Panc1 (cell line): ENCODE measurements around the gene BAZ2B. TPM values are rescaled to one million over a fixed set of nuclear protein-coding genes. Genes with fewer than 3 reads are reported as not detected.

Experiments
- ATAC-seq: fragments of 200-7000 bp; cut with Tn5 transposase; 2 replicates; pipeline ENCODE4 v1.9.1; 2020; ENCODE audit warnings: mild to moderate bottlenecking, moderate library complexity
- BruUV-seq: library from RNA; stranded (reverse); fragments of 400-500 nt; replicated peaks from 2 replicates; lab custom pipeline; 2021; lab: Mats Ljungman, UMichigan
- CTCF ChIA-PET: fragments of 300-600 bp; sonication (Branson Sonifier 250); formaldehyde crosslinking; loops from one replicate; lab custom pipeline; 2022; ENCODE audit warnings: antibody characterized with exemption; lab: Charles Lee
- POLR2A ChIA-PET: fragments of 300-600 bp; sonication (Branson Sonifier 250); formaldehyde crosslinking; loops from one replicate; lab custom pipeline; 2022; ENCODE audit warnings: antibody characterized with exemption; lab: Charles Lee
- DNase-seq: peaks from one replicate; pipeline ENCODE4 v3.0.0-alpha.2; 2010; ENCODE audit warnings: low read depth, low spot score
- H3K27ac ChIP-seq: 2 replicates; pipeline ENCODE4 v1.5.1; 2011; ENCODE audit warnings: mild to moderate bottlenecking, low read length, inconsistent platforms
- H3K27me3 ChIP-seq: fragments of 200-500 bp; sonication (Bioruptor generic); 2 replicates; pipeline ENCODE4 v1.6.0; 2014; ENCODE audit warnings: low read length, inconsistent platforms; ENCODE audit not compliant: control insufficient read depth, insufficient read depth
- H3K36me3 ChIP-seq: fragments of 200-500 bp; sonication (Bioruptor generic); 2 replicates; pipeline ENCODE4 v1.5.1; 2014; ENCODE audit warnings: inconsistent platforms, mild to moderate bottlenecking, low read length, moderate library complexity; ENCODE audit not compliant: control insufficient read depth, insufficient read depth
- H3K4me1 ChIP-seq: 2 replicates; pipeline ENCODE4 v1.5.1; 2011; ENCODE audit warnings: inconsistent platforms, mild to moderate bottlenecking, low read length, moderate library complexity; ENCODE audit not compliant: control insufficient read depth, insufficient read depth
- H3K4me3 ChIP-seq, 2 experiments: 2 replicates each; pipeline ENCODE4 v1.5.1; 2011 to 2012; ENCODE audit warnings: low read depth in 2 of 2, low read length in 2 of 2, mild to moderate bottlenecking in 2 of 2, inconsistent platforms in 1 of 2, moderate library complexity in 1 of 2
- H3K9me3 ChIP-seq: fragments of 200-500 bp; sonication (Bioruptor generic); 2 replicates; pipeline ENCODE4 v1.5.1; 2014; ENCODE audit warnings: low read depth, mild to moderate bottlenecking, inconsistent platforms, low read length, moderate library complexity; ENCODE audit not compliant: control insufficient read depth, insufficient read depth
- POLR2AphosphoS5 ChIP-seq: IDR thresholded peaks from 2 replicates; pipeline ENCODE4 v1.6.1; 2012; ENCODE audit warnings: mild to moderate bottlenecking, low read depth, low read length, moderate library complexity
- REST ChIP-seq, 2 experiments: IDR thresholded peaks; 2 replicates each; pipeline ENCODE4 v1.6.1; 2011 to 2012; ENCODE audit warnings: low read depth in 2 of 2, control low read depth in 1 of 2, low read length in 1 of 2, mild to moderate bottlenecking in 1 of 2, moderate library complexity in 1 of 2; ENCODE audit not compliant: insufficient read depth in 1 of 2
- SIN3A ChIP-seq: IDR thresholded peaks from 2 replicates; pipeline ENCODE4 v1.6.1; 2012; ENCODE audit warnings: low read depth, mild to moderate bottlenecking, low read length, moderate library complexity, borderline replicate concordance; ENCODE audit not compliant: insufficient read depth
- TCF7L2 ChIP-seq: IDR thresholded peaks from 2 replicates; pipeline ENCODE4 v1.6.1; 2011; ENCODE audit warnings: mild to moderate bottlenecking, low read depth, low read length, inconsistent platforms
- in situ Hi-C: cut with HindIII; loops from 2 replicates; pipeline ENCODE4 v1.10.0; 2016; ENCODE audit warnings: low sequenced_read_pairs, low pct_unique_long_range_greater_than_20kb
- intact Hi-C: fragments of 100-400 bp; cut with micrococcal nuclease; formaldehyde crosslinking; loops from one replicate; pipeline ENCODE4 v1.10.0; 2022; ENCODE audit not compliant: unreplicated experiment
- total RNA-seq: library from RNA; stranded (reverse); gene quantifications from one replicate; pipeline ENCODE4 v1.2.1, GENCODE V29; 2021; ENCODE audit not compliant: unreplicated experiment
- TF ChIP-seq, protein P1 (sequence below): fragments of 450-650 bp; IDR thresholded peaks from 2 replicates; pipeline ENCODE4 v1.5.1; 2017; ENCODE audit warnings: mild to moderate bottlenecking

Gene BAZ2B
- total RNA-seq, 1 experiment from 2014 or later: 38.6 TPM

DNA sequence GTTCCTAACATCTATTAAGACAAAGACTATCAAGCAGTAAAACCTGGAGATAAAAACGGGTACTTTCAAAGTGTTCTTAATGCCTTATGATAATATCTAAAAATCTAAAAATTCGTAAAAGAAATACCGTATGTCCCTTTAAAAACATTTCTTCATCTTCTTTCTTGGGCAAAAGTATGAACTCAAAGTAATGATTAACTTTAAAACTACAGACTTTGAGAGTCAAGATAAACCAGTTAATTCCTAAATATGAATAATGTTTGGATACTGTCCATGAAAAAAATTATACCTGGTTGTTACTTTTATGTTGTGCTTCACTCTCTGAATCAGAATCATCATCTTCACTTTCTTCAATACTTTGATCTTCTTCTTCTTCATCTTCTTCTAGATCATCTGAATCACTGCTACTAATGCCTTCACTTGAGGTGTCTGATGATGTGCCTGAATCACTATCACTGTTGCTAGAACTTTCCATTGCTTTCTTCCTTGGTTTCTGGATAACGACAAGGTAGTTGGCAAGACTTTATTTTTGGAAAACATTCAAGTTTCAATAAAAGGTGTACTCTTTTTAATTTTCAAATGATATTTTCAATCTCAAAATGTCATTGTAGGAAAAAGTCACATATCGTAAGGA, 177.5 kb downstream of the BAZ2B start:
- no peak overlapping the region for H3K27ac ChIP-seq
- BruUV-seq: no TSS peak
- no peak for ATAC-seq

DNA sequence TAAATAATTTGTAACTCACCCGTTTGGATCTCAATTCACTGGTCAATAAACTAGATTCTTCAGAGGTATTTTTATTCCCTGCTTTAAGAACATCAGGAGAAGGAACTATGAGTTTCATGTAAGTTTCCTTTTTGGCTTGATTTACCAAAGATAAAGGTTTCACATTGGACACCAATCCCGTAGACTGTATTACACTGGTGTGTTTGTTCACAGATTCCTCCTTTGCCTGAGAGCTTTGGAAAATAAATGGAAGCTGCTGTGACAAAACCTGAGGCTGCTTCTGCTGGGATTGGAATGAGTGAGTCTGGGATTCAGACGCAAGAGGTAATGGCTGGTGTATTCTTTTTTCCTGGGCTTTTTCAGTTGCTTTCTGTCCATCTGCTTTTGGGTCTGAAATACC, 178.1 kb downstream of the BAZ2B start:
- Histone ChIP-seq H3K27me3 (no peaks in the 10 kb centered on the region), H3K36me3 (peaks cover 2% of the 10 kb centered on the region; the same call in 1 of the 2 replicates), H3K27ac (no peak overlapping the region), H3K4me1 (no peaks in the 10 kb centered on the region), H3K9me3 (no peaks in the 10 kb centered on the region), H3K4me3 (no peak overlapping the region)
- POLR2A ChIA-PET: no interaction called here
- TSS peak; percentile 56 for BruUV-seq
- in situ Hi-C loops (no loop called here), intact Hi-C loops (no loop called here)
- no peak for DNase-seq
- CTCF ChIA-PET: no interaction called here
- ATAC-seq: no peak
- TF ChIP-seq REST (IDR thresholded peaks at IDR 0.05; ENCODE audit: insufficient read depth in 1 of 2, low read depth in 2 of 2, low read length in 1 of 2): no peak
- no peak for TF ChIP-seq POLR2AphosphoS5
- TF ChIP-seq, protein P1, sequence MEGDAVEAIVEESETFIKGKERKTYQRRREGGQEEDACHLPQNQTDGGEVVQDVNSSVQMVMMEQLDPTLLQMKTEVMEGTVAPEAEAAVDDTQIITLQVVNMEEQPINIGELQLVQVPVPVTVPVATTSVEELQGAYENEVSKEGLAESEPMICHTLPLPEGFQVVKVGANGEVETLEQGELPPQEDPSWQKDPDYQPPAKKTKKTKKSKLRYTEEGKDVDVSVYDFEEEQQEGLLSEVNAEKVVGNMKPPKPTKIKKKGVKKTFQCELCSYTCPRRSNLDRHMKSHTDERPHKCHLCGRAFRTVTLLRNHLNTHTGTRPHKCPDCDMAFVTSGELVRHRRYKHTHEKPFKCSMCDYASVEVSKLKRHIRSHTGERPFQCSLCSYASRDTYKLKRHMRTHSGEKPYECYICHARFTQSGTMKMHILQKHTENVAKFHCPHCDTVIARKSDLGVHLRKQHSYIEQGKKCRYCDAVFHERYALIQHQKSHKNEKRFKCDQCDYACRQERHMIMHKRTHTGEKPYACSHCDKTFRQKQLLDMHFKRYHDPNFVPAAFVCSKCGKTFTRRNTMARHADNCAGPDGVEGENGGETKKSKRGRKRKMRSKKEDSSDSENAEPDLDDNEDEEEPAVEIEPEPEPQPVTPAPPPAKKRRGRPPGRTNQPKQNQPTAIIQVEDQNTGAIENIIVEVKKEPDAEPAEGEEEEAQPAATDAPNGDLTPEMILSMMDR: no peak
- no peak for TF ChIP-seq TCF7L2
- TF ChIP-seq SIN3A: no peak

More for the DNA sequence above, 177.5 kb downstream of the BAZ2B start:
- Histone ChIP-seq H3K36me3 (peaks cover 2% of the 10 kb centered on the region; the same call in 1 of the 2 replicates), H3K4me3 (no peak overlapping the region), H3K9me3 (no peaks in the 10 kb centered on the region), H3K27me3 (no peaks in the 10 kb centered on the region), H3K4me1 (no peaks in the 10 kb centered on the region)
- ChIA-PET POLR2A (no interaction called here), CTCF (no interaction called here)
- TF ChIP-seq TCF7L2 (no peak), REST (IDR thresholded peaks at IDR 0.05; ENCODE audit: insufficient read depth in 1 of 2, low read depth in 2 of 2, low read length in 1 of 2) (no peak), POLR2AphosphoS5 (no peak), SIN3A (no peak)
- TF ChIP-seq, protein P1: no peak
- intact Hi-C loops: no loop called here
- in situ Hi-C loops: no loop called here
- DNase-seq: no peak
